Transverse colon (tissue), 4 donors: ENCODE results near the gene ANO3.

Source experiments
- EP300 ChIP-seq: sonication (generic); formaldehyde crosslinking; IDR thresholded peaks from one replicate; pipeline ENCODE4 v1.6.1; 2017; ENCODE audit warnings: antibody characterized with exemption, low read depth
- POLR2AphosphoS5 ChIP-seq, 3 donors: sonication (generic); formaldehyde crosslinking; IDR thresholded peaks; one replicate each; pipeline ENCODE4 v1.6.1; 2016; ENCODE audit warnings: antibody characterized with exemption in 3 of 3
- TF ChIP-seq, protein P1 (sequence below), 5 experiments: fragments of 200-600 bp in 3 of 5; fragments of 450-650 bp in 2 of 5; sonication (generic) in 3 of 5; IDR thresholded peaks; 1 replicate in 2 of 5; 2 replicates in 3 of 5; pipeline ENCODE4 v1.5.1; 2016 to 2017; ENCODE audit warnings: antibody characterized with exemption in 5 of 5, inconsistent platforms in 3 of 5, mild to moderate bottlenecking in 2 of 5, moderate library complexity in 1 of 5

DNA sequence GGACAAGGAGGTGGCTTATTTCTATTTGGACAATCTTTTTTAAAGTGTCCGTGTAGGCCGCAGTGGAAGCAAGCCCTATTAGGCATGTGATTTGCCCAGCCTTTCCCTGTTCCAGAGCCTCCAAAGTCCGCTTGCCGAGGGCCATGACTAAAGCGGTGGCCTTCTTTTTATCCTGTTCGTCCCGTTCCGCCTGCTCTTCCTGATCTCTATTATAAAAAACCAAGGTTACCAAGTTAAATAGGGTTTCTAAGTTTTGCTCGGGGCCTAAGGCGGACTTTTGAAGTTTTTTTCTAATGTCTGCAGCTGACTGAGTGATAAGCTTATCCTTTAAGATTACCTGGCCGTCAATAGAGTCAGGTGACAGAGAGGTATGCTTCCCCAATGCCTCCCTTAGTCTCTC, 261.8 kb downstream of the ANO3 start:
- no peak for TF ChIP-seq POLR2AphosphoS5 (IDR thresholded peaks at IDR 0.05)
- TF ChIP-seq, protein P1, sequence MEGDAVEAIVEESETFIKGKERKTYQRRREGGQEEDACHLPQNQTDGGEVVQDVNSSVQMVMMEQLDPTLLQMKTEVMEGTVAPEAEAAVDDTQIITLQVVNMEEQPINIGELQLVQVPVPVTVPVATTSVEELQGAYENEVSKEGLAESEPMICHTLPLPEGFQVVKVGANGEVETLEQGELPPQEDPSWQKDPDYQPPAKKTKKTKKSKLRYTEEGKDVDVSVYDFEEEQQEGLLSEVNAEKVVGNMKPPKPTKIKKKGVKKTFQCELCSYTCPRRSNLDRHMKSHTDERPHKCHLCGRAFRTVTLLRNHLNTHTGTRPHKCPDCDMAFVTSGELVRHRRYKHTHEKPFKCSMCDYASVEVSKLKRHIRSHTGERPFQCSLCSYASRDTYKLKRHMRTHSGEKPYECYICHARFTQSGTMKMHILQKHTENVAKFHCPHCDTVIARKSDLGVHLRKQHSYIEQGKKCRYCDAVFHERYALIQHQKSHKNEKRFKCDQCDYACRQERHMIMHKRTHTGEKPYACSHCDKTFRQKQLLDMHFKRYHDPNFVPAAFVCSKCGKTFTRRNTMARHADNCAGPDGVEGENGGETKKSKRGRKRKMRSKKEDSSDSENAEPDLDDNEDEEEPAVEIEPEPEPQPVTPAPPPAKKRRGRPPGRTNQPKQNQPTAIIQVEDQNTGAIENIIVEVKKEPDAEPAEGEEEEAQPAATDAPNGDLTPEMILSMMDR (IDR thresholded peaks at IDR 0.05), result no peak
- TF ChIP-seq EP300, result no peak
